Activated CD4-positive, CD25-positive, alpha-beta regulatory T cell treated with anti-CD3 and anti-CD28 coated beads, Interleukin-2, amount 50 U/mL, for 16 hours (primary cell): ENCODE data around the gene DUSP1.

Source experiments
- DNase-seq: peaks from one replicate; pipeline ENCODE4 v3.0.0-alpha.2; 2020; ENCODE audit warnings: low read depth, low spot score

Gene DUSP1

DNA sequence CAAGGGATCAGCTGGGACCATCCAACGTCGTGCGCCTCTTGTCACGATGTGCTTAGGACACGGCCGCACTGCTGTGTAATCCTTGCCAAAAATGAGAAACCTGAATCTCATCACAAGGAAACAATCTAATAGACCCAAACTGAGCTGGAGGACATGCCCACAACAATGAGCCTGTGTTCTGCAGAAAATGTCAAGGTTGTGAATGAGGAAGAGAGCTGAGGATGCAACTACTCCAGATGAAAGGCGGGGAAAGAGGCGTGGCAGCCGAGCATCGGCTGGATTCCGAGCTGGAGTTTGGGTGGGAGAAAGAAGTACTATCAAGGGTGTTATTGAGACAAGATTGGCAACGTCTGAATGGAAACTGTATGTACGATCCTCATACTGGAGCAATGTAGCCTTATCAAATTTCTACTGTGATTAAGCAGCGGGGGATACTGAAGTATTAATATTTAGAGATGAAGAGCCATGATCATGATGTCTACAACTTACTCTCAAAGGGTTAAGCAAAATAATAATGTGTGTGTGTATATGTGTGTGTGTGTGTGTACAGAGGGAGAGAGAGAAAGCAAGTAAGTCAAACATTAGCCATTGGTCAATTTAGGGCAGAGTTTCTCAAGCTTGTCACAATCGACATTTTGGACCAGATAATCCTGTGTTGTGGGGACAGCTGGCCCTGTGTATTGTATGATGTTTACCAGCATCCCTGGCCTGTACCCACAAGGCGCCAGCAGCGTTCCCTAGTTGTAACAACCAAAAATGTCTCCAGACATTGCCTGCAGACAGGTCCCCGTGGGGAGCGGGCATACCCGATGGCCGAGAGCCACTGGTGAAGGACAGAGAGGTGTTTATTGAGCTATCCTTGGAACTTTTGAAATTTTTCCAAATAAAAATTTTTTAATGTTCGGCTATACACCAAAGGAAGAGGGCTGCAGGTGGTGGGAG lies 46.5 kb downstream of the DUSP1 start:
- no peak for DNase-seq

GRCh38 chr5:172723508-172723907 lies 47.5 kb downstream of the DUSP1 start:
- DNase-seq: no peak

DNA sequence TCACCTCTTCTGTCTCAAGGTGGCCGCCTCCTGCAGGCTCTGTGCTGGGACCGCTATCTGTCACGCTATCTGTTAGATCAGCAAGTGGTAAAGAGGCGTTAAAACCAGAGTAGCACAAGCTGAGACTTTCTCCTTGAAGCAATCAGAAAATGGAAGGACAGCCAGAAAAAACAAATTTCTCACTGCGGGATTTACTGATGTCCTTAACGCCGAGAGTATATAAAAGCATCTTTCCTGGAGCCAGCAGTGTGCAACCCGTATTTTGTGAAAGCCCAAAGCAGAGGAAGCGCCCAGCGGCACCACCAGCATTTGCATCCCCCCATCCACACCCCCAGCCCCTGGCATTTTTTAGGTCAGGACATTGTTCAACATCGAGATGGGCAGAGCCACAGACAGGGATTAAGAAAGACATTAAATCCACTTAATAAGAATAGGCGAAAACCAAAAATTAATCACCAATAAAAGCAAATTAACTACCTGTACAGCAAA lies 48.6 kb downstream of the DUSP1 start:
- DNase-seq: no peak

DNA sequence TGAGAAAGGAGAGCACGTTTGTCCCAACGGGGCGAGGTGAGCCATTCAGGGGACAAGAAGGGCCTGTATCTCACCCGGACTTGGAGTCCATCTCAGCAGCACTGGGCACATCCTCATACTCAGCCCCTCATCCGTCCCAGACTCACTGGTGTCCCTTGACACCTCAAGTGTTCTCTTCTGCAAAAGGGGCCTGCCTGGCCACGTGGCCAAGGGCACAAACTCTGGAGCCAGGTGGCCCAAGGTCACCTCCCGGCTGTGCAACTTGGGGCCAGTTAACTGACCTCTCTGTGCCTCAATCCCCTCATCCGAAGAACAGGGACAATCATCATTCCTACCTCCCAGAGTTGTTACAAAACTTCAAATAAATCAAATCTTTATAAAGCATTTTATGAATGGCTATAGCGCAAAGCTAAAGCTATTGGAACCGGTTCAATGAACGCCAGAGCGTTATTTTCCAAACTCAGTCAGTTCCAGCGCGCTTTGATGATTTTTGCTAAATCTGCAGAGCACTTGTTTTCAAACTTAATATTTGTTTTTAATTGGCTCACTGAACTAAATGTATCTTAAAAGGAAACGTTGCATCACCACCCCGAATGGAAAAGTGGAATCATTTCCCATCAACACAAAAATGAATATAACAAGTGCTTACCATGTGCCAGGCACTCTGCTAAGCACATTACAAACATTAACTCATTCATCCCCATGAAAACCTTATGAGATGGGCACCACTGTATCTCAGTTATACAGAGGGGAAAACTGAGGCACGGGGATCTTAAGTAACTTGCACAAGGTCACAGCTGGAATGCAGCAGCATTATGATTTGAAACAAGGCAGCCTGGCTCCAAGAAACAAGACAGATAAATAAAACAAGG lies 49.3 kb downstream of the DUSP1 start:
- no peak for DNase-seq

DNA sequence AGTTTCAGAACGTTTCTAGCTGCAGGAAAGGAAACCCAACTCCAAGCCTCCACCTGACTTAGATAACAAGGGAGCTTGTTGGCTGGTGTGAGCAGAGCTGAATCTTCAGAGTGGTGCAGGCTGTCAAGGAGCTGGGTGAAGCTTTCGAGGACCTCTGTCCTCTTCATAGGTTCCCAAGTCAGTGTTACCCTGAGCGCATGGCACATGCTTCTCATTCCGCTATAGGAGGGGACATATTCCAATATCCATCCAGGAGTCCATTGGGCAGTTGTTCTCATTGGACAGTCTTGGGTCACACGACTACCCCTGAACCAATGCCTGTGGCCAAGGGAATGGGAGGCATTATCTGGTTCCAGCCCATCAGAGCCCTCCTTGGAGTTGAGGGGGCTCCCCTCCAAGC lies 50.3 kb downstream of the DUSP1 start:
- no peak for DNase-seq

GRCh38 chr5:172719211-172719610 lies 51.8 kb downstream of the DUSP1 start:
- no peak for DNase-seq

GRCh38 chr5:172718527-172719114 lies 52.4 kb downstream of the DUSP1 start:
- DNase-seq: no peak
